ENCODE measurements around the gene TMEM167A. TPM values are rescaled to one million over a fixed set of nuclear protein-coding genes. Genes with fewer than 3 reads are reported as not detected.

TMEM167A gene
- total RNA-seq, 1 experiment from 2014 or later = 139 TPM

- no peak overlapping the region for H3K14ac ChIP-seq (ENCODE audit: insufficient read depth, low read length)
- no peak overlapping the region for H4K8ac ChIP-seq (replicated peaks; ENCODE audit: insufficient read length, low read depth, low read length)
- H3K23me2 ChIP-seq (ENCODE audit: insufficient read length, low read depth, low read length, poor library complexity, severe bottlenecking) = no peaks in the 10 kb centered on the region
- H2BK5ac ChIP-seq (ENCODE audit: insufficient read length, low read length) = no peak overlapping the region
- peak; percentile 27 for DNase-seq
- TF ChIP-seq CTCF (conservative IDR thresholded peaks at IDR 0.05) = no peak
- H3K4me1 ChIP-seq (ENCODE audit: insufficient read depth, low read length) = no peaks in the 10 kb centered on the region
- no peaks in the 10 kb centered on the region for H4K20me1 ChIP-seq (ENCODE audit: control insufficient read depth, insufficient read depth, insufficient read length)
- H2BK15ac ChIP-seq (ENCODE audit: low read depth, low read length) = no peak overlapping the region
- no peak overlapping the region for H3T11ph ChIP-seq (ENCODE audit: low read length)
- H3K23ac ChIP-seq (ENCODE audit: insufficient read length, low read depth, low read length) = no peak overlapping the region
- Mint-ChIP-seq H3K9me3 (peaks cover 20 to 29% of the 10 kb centered on the region in 2 experiments), H3K36me3 (ENCODE audit: insufficient read depth in 1 of 3, low read depth in 3 of 3) (peaks cover 6 to 26% (median 21%) of the 10 kb centered on the region in 3 experiments), H3K4me3 (no peak overlapping the region), H3K4me1 (no peaks in the 10 kb centered on the region), H3K27ac (no peak overlapping the region), H3K27me3 (ENCODE audit: low read depth) (no peaks in the 10 kb centered on the region)
- H3K18ac ChIP-seq (ENCODE audit: insufficient read length, low read depth, low read length) = no peak overlapping the region
- no peak overlapping the region for H4K5ac ChIP-seq (ENCODE audit: insufficient read length, low read depth, low read length)
- H3K9ac ChIP-seq (ENCODE audit: extremely low read depth, insufficient read length, low read length) = no peak overlapping the region
- no peaks in the 10 kb centered on the region for H3K79me2 ChIP-seq (ENCODE audit: insufficient read depth, low read length)
- no peak overlapping the region for H2BK120ac ChIP-seq (ENCODE audit: low read depth, low read length, poor library complexity, severe bottlenecking)
- H4K91ac ChIP-seq (ENCODE audit: insufficient read length, low read depth, low read length) = no peak overlapping the region
- H3K9me3 ChIP-seq (ENCODE audit: control insufficient read depth, low read depth, low read length) = no peaks in the 10 kb centered on the region
- no peak overlapping the region for H2BK20ac ChIP-seq (ENCODE audit: low read depth, low read length, poor library complexity, severe bottlenecking)
- no peak overlapping the region for H2AK5ac ChIP-seq (ENCODE audit: insufficient read length, low read length)
- no peak overlapping the region for H3K4me2 ChIP-seq (ENCODE audit: insufficient read depth, insufficient read length, low read length)
- H3K56ac ChIP-seq (ENCODE audit: insufficient read length, low read depth, low read length) = no peak overlapping the region
- H3K4ac ChIP-seq (ENCODE audit: low read depth, low read length) = no peak overlapping the region
- H3K27me3 ChIP-seq (ENCODE audit: insufficient read depth, low read length) = no peaks in the 10 kb centered on the region
- H3K79me1 ChIP-seq (ENCODE audit: insufficient read depth, low read depth, low read length, poor library complexity, severe bottlenecking) = no peaks in the 10 kb centered on the region
- H2AFZ ChIP-seq (ENCODE audit: low read length) = no peak overlapping the region
- H3K27ac ChIP-seq (ENCODE audit: insufficient read length, low read depth, low read length) = no peak overlapping the region
- no peak overlapping the region for H2BK12ac ChIP-seq (ENCODE audit: insufficient read length, low read depth, low read length)
- WGBS (ENCODE audit: extremely low coverage, insufficient read length, low lambda C conversion rate) = no CpG with 5 or more reads among the region's 7 CpGs
Measured at GRCh38 chr5:83125560-83125959, 48.4 kb upstream of the TMEM167A start.
